ENCODE measurements around the gene SEMA6A. TPM values are rescaled to one million over a fixed set of nuclear protein-coding genes. Genes with fewer than 3 reads are reported as not detected.

Gene SEMA6A
- polyA plus RNA-seq, 3 donors: 0.16 TPM; not detected in 2

DNA sequence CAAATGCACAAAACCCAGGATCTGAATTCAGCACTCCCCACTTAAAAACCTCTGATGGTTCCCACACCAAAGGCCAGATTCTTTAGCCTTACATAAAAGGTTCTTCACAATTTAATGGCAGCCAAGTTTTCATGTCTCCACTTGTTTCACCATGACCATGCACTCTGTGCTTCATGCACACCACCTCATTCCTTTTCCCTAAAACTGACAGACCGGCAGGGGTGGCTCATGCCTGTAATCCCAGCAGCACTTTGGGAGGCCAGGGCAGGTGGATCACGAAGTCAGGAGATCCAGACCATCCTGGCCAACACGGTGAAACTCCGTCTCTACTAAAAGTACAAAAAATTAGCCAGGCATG is 150.4 kb downstream of the SEMA6A start:
- peaks cover 11 to 17% of the 10 kb centered on the region in 2 donors for H3K36me3 Mint-ChIP-seq
- intact Hi-C loops (cut with micrococcal nuclease): no loop called here
- peaks cover 2 to 15% (median 7%) of the 10 kb centered on the region in 7 donors for H3K9me3 Mint-ChIP-seq
- H3K4me2 ChIP-seq (replicated peaks; ENCODE audit: extremely low read depth, low read length, poor library complexity, severe bottlenecking): no peak overlapping the region
- no peaks in the 10 kb centered on the region for H3K27me3 ChIP-seq (ENCODE audit: control insufficient read depth in 2 of 2, insufficient read depth in 2 of 2, low read length in 2 of 2)
- H3K79me2 ChIP-seq (ENCODE audit: insufficient read depth, low read length): no peaks in the 10 kb centered on the region
- H3K4me3 Mint-ChIP-seq: no peak overlapping the region
- H3K4me3 ChIP-seq (replicated peaks in 1 of 3; ENCODE audit: low read depth in 2 of 3, low read length in 3 of 3): no peak overlapping the region
- H3K4me1 ChIP-seq (ENCODE audit: control insufficient read depth in 1 of 2, insufficient read depth in 2 of 2, low read length in 2 of 2): no peaks in the 10 kb centered on the region
- no peak overlapping the region for H3K27ac ChIP-seq (ENCODE audit: low read depth in 1 of 2, low read length in 2 of 2)
- DNase-seq: no peak
- H3K27me3 Mint-ChIP-seq (ENCODE audit: low read depth in 3 of 3): no peaks in the 10 kb centered on the region
- TF ChIP-seq, protein P1, sequence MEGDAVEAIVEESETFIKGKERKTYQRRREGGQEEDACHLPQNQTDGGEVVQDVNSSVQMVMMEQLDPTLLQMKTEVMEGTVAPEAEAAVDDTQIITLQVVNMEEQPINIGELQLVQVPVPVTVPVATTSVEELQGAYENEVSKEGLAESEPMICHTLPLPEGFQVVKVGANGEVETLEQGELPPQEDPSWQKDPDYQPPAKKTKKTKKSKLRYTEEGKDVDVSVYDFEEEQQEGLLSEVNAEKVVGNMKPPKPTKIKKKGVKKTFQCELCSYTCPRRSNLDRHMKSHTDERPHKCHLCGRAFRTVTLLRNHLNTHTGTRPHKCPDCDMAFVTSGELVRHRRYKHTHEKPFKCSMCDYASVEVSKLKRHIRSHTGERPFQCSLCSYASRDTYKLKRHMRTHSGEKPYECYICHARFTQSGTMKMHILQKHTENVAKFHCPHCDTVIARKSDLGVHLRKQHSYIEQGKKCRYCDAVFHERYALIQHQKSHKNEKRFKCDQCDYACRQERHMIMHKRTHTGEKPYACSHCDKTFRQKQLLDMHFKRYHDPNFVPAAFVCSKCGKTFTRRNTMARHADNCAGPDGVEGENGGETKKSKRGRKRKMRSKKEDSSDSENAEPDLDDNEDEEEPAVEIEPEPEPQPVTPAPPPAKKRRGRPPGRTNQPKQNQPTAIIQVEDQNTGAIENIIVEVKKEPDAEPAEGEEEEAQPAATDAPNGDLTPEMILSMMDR (IDR thresholded peaks at IDR 0.05): no peak
- 96% methylated on average over 2 of the region's 4 CpGs for WGBS (ENCODE audit: insufficient coverage)
- H2AFZ ChIP-seq (ENCODE audit: insufficient read depth, low read depth, low read length, poor library complexity, severe bottlenecking): no peak overlapping the region
- no peak overlapping the region for H3K27ac Mint-ChIP-seq
- H3K36me3 ChIP-seq (replicated peaks in 1 of 2; ENCODE audit: control insufficient read depth in 1 of 2, insufficient read depth in 2 of 2, low read length in 2 of 2): no peaks in the 10 kb centered on the region
- no peaks in the 10 kb centered on the region for H4K20me1 ChIP-seq (ENCODE audit: insufficient read depth, low read length)
- H3K9ac ChIP-seq (ENCODE audit: insufficient read depth, low read length, poor library complexity, severe bottlenecking): no peak overlapping the region
- peaks cover 0 to 7% of the 10 kb centered on the region in 2 donors for H3K9me3 ChIP-seq (replicated peaks in 1 of 2; ENCODE audit: control insufficient read depth in 1 of 2, insufficient read depth in 1 of 2, low read length in 2 of 2)
- H3K4me1 Mint-ChIP-seq: no peaks in the 10 kb centered on the region

DNA sequence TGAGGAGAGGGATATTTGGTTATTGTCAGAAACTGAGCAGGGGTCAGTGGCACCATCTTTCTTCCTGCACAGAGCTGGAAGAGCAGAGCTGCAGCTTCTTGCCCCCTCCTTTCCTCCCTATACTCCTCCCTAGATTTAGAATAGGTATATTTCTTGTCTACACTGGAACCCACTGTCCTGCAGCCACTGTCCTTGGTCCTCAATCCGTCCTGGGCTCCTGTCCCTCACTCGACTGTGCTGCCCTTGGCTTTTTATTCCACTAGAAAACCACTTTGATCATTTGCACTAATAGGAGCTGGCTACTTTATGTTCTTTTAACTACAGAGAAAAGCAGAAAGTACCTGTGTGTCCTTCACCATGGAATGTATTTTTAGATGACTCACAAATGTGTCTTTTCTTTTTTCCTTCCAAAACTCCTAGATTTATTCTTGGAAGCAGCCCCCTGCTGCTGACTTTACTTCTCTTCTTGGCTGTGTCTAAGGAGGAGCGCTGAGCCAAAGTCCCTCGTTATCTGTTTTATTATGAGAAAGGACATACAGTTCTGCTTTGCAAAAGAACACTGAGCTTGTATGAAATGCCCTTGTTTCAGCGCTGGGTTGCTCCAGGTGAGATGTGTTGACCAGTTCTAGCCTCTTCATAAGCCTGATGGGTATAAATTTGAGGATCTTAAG is 150.9 kb downstream of the SEMA6A start:
- H3K27me3 Mint-ChIP-seq (ENCODE audit: low read depth in 3 of 3): no peaks in the 10 kb centered on the region
- no peak overlapping the region for H3K4me3 Mint-ChIP-seq
- Histone ChIP-seq H3K36me3 (replicated peaks in 1 of 2; ENCODE audit: control insufficient read depth in 1 of 2, insufficient read depth in 2 of 2, low read length in 2 of 2) (no peaks in the 10 kb centered on the region), H3K4me3 (replicated peaks in 1 of 3; ENCODE audit: low read depth in 2 of 3, low read length in 3 of 3) (no peak overlapping the region), H3K9me3 (replicated peaks in 1 of 2; ENCODE audit: control insufficient read depth in 1 of 2, insufficient read depth in 1 of 2, low read length in 2 of 2) (peaks cover 0 to 7% of the 10 kb centered on the region in 2 donors), H3K9ac (ENCODE audit: insufficient read depth, low read length, poor library complexity, severe bottlenecking) (no peak overlapping the region), H3K4me2 (replicated peaks; ENCODE audit: extremely low read depth, low read length, poor library complexity, severe bottlenecking) (no peak overlapping the region), H3K27me3 (ENCODE audit: control insufficient read depth in 2 of 2, insufficient read depth in 2 of 2, low read length in 2 of 2) (no peaks in the 10 kb centered on the region), H3K79me2 (ENCODE audit: insufficient read depth, low read length) (no peaks in the 10 kb centered on the region), H3K27ac (ENCODE audit: low read depth in 1 of 2, low read length in 2 of 2) (no peak overlapping the region), H3K4me1 (ENCODE audit: control insufficient read depth in 1 of 2, insufficient read depth in 2 of 2, low read length in 2 of 2) (no peaks in the 10 kb centered on the region), H4K20me1 (ENCODE audit: insufficient read depth, low read length) (no peaks in the 10 kb centered on the region), H2AFZ (ENCODE audit: insufficient read depth, low read depth, low read length, poor library complexity, severe bottlenecking) (no peak overlapping the region)
- peaks cover 2 to 15% (median 7%) of the 10 kb centered on the region in 7 donors for H3K9me3 Mint-ChIP-seq
- H3K36me3 Mint-ChIP-seq: peaks cover 11 to 20% of the 10 kb centered on the region in 2 donors
- TF ChIP-seq, protein P1 (IDR thresholded peaks at IDR 0.05): no peak
- 85% methylated on average over 4 of the region's 5 CpGs for WGBS (ENCODE audit: insufficient coverage)
- no peaks in the 10 kb centered on the region for H3K4me1 Mint-ChIP-seq
- no peak for DNase-seq
- intact Hi-C loops (cut with micrococcal nuclease): no loop called here
- H3K27ac Mint-ChIP-seq: no peak overlapping the region

Measured in CD14-positive monocyte (primary cell).